HG03066 (cell line): Measurements from ENCODE around the gene KCNN3.
A peak's percentile ranks its signal among the peaks of the same experiment; 100 is the strongest.
"Not testable (repeated sequence)": the region's sequence is repeated elsewhere in the genome, so short reads cannot be mapped to it uniquely, and the experiment has no call there.

Experiments used
- ATAC-seq: cut with Tn5 transposase; IDR thresholded peaks from one replicate; pipeline ENCODE4 v1.9.1; 2021; ENCODE audit warnings: low read depth; ENCODE audit not compliant: unreplicated experiment

The KCNN3 gene

DNA sequence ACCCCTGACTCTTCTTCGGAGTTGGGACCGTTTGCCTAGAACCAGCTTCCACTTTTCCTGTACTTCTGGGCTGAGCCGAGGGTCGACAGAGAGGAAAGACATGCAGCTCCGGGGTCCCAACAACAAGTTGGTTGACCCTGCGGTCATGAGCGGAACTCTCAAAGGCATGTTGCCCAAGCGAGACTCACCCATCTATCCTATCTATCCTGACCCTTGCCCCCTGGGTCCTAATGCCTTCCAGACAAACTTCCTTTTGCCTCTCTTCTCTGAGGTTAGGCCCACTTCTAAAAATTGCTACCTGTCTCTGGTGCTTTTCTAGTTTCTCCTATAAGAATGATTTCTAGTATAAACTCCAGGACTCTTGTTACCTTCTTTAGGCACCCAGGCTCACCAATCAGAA, 197.8 kb downstream of the KCNN3 start:
- not testable (repeated sequence) for ATAC-seq

DNA sequence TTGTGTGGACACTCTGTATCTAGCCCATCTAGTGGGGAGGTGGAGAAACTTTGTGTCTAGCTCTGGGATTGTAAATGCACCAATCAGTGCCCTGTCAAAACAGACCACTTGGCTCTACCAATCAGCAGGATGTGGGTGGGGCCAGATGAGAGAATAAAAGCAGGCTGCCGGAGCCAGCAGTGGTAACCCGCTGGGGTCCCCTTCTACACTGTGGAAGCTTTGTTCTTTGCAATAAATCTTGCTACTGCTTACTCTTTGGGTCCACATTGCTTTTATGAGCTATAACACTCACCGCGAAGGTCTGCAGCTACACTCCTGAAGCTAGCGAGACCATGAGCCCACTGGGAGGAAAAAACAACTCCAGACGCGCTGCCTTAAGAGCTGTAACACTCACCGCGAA, 198.7 kb downstream of the KCNN3 start:
- ATAC-seq: not testable (repeated sequence)

DNA sequence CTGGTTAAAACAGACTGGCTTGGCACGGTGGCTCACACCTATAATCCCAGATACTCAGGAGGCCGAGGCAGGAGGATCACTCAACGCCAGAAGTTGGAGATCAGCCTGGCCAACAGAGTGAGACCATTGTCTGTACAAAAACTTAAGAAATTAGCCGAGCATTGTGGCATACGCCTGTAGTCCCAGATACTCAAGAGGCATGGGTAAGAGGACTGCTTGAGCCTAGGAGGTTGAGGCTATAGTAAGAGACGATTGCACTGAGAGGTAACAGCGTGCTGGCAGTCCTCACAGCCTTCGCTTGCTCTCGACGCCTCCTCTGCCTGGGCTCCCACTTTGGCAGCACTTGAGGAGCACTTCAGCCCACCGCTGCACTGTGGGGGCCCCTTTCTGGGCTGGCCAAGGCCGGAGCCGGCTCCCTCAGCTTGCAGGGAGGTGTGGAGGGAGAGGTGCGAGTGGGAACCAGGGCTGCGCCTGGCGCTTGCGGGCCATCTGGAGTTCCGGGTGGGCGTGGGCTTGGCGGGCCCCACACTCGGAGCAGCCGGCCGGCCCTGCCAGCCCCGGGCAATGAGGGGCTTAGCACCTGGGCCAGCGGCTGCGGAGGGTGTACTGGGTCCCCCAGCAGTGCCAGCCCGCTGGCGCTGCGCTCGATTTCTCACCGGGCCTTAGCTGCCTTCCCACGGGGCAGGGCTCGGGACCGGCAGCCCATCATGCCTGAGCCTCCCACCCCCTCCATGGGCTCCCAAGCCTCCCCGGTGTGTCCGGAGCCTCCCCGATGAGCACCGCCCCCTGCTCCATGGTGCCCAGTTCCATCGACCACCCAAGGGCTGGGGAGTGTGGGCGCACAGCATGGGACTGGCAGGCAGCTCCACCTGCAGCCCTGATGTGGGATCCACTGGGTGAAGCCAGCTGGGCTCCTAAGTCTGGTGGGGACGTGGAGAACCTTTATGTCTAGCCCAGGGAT, 199.5 kb downstream of the KCNN3 start:
- not testable (repeated sequence) for ATAC-seq

DNA sequence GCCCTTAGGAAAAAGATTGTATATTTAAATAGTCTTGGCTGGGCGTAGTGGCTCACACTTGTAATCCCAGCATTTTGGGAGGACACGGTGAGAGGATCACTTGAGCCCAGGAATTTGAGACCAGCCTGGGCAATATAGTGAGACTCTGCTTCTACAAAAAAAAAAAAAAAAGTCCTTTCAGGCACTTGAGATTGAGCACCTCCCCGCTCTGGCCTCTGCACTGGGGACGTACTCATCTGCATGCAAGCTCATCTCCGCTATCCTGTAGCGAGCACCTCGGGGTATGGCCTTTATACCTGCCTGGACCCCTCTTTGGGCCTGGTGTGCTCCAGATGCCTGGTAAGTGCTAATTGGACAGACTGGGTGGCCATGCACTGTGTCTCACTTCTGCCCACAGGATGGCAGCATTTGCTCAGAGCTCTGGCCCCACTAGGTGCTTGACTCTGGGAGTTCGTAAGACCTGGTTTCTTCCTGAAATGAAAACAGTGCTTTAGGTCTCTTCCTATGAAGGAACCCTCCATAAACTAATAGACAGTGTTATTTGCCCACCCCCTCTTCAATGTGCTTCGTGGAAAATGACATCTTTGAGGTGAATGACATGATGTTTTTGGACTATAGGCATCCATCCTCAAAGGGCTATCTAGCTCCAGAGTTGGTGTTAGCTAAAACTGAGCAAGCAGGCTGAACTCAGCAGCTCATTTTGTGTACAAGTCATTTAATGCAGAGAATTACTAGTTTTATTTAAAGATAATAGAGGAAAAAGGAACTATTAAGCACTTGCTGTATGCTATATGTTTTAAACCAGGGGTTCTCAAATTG, 200.4 kb downstream of the KCNN3 start:
- ATAC-seq: peak; percentile 65

DNA sequence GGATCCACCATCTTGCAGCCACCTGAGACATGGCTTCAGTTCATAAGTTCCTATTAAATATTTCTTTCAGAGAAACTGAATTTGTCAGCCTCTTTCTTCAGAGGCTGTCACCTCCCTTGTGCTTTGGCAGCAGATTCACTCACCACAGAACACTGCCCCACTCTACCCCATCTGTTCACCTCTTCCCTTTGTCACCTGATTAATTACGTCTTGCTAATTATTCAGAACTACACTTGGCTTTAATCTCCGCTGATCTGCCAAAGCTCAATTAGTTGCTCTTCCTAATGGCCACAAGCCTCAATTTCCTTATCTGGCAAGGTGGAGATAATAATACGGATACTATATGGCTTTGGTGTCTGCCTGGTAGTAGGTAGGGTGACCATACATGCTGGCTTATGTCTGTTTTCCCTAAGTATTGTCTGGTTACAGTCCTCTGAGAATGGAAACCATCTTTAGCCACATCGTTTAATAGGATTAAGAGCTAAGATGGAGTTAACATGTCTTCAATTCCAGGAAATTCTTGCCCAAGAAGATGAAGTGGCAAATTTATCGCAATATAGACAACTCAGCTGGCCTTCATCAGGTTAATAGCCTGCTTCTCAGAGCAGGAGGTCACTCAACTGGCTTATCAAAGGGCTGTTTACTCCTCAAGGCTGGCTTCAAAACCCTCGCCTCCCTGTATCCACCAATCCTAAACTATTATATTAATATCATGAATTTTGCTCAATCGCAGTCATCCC, 203.9 kb downstream of the KCNN3 start:
- ATAC-seq: no peak

DNA sequence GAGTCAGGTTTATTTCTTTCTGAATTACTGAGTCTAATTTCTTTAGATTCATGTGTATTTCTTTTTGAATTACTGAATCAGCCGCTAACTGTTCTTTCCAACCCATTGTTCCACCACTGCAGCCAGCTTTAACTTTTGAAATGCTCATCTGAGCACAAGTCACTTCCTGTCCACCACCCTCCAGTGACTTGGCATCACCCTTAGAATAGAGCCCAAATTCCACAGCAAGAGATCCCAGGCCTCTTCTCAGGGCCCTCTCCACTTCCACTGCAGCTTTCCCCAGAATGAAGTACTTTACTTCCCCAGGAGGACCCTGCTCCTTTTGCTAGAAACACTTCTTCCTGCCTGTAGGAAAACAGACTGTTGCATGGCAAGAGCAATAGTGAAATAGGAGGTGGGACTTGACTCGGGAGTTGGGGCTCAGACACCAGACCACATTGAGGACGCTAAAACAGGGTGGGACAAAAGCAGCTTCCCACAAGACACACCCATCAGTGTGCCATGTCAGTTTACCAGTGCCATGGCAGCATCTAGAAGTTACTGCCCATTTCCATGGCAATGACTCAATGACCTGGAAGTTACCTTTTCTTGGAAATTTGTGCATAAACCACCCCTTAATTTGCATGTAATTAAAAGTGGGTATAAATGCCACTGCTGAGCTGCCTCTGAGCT, 205.6 kb downstream of the KCNN3 start:
- no peak for ATAC-seq

DNA sequence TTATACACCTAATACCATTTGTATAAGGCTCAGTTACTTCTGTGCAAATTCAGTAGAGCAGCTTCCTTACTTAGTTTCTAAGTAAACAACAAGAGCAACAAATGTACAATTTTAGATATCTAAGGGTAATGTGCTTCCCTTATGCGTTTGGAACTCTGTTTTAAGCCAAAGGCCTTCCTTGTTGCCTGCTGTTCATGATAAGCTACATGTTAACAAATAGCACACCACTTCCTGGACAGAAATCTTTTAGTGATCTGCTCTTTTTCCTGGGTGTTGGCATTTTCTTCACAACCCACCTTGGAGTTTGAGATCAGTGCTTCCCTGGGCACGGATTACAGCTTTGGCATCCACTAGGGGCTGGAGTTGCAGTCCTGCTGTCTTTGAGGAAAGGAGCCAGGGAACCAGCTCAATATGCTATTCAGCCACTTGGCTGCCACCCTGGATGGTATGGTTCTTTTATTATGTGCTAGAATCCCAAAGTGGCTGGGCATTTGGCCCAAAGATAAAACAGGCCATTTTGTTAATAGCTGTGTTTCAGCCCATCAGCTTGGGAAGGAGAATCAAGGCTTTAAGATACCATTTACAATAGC, 206.5 kb downstream of the KCNN3 start:
- no peak for ATAC-seq

DNA sequence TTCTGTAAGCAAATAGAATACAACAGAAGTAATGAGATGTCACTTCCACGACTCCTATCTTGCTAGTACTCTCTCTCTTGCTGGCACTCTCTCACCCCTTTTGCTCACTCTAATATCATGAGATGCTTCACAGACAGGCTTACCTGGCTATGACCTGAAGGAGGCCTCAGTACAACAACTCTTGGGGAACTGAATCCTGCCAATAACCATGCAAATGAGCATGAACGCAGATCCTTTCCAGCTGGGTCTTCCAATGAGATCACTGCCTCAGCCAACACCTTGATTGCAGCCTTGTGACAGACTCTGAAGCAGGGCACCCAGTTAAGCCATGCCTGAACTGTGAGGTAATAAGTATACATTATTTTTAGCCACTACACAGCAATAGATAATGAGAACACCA, 209.0 kb downstream of the KCNN3 start:
- no peak for ATAC-seq

DNA sequence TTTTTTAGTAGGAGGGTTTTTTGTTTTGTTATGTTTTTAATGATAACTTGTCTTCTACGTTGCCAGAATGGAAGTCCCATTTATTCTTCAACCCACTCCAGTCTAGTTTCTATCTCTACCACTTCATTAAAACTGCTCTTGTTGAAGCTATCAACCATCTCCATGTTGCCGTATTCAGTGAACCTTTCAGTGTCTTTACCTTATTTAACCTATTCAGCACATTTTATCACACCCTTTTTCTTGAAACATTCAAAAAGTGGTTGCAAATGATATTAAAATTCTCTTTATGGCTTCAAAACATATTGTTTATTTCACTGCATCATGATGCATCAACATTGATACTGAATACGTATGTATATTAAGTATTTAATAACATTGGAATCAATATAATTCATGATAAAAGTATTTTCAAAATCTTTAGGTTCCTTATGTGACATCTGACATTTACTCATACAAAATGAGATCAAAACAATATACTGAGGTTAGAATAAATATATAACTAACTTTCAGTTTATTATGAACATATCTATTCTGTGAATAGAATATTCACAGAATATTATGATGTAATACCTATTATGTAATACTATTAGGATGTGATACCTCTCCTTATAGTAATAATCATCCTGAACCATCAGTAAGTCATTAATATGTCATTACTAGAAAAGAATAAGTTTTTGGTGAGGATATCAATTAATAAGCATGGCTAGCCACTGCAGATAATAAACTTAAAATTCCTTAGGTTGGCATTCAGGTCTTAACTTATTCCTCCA, 210.1 kb downstream of the KCNN3 start:
- no peak for ATAC-seq

DNA sequence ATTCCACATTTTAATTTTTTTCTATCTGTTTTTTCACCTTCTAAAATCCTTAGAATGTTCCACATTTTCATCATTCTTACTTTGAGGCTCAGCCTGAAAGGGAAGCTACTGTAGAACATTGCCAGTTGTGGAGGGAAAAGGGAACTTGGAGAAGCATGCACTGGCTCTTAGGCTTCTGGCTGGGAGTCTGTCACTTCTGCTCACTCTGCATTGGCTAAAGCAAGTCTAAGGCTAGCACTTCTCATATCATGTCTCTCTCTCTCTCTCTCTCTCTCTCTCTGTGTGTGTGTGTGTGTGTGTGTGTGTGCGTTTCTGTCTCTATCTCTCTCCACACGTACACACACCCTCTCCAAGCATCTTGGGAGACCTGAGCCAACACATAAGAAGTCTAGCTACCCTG, 212.5 kb downstream of the KCNN3 start:
- ATAC-seq: no peak

DNA sequence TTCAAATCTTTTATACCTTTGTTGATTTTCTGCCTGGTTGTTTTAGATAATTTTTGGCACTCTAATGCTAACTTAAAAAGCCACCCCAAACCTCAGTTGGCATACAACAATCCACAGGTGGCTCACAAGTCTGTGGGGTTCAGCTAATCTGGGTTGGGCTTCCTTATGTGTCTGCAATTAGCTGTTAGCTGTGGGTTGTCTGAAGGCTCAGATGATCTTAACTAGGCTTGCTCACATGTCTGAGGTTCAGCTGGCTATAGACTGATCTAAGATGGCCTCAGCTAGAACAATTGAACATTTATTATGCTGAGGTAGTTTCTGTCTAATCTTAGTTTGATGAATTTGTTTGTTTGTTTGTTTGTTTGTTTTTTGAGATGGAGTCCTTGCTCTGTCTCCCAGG, 217.2 kb downstream of the KCNN3 start:
- no peak for ATAC-seq
